Measurements from ENCODE around the gene RASSF9. TPM values are rescaled to one million over a fixed set of nuclear protein-coding genes. Genes with fewer than 3 reads are reported as not detected.
A peak's percentile ranks its signal among the peaks of the same experiment; 100 is the strongest.

RASSF9 gene
- total and polyA plus RNA-seq, 10 of the 15 experiments (the other 5 are each of a cell fraction or from before 2014, with no cell fraction given), result under 0.01 to 0.10 TPM; not detected in 8

DNA sequence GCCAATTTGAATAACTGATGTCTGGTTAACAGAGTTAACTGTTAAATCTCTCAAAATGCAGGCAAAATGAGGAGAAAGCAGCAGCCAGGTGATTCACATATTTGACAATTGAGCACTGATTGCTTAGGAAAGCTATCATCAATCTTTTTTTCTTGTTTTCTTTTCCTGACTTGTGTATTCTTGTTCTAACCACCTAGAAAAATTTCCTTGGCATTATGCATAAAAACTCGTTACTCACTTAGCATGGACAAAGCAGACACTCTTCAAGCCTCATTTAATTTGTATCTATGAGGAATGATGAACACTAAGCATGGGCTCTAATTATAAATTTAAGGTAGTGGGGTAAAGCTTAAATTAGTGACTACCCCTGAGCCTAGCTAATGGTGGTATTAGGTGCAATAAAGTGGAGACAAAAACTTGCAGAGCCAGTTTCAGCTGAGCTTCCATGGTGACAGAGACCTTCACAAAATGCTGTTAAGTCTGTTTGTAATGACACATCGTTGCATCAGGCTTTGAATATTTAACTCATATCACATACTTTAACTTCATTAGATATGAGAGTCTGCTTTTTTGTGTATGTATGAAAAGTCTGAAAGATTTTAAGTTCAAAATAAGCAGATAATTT lies 52.0 kb downstream of the RASSF9 start (continued):
- TF ChIP-seq, protein P1, sequence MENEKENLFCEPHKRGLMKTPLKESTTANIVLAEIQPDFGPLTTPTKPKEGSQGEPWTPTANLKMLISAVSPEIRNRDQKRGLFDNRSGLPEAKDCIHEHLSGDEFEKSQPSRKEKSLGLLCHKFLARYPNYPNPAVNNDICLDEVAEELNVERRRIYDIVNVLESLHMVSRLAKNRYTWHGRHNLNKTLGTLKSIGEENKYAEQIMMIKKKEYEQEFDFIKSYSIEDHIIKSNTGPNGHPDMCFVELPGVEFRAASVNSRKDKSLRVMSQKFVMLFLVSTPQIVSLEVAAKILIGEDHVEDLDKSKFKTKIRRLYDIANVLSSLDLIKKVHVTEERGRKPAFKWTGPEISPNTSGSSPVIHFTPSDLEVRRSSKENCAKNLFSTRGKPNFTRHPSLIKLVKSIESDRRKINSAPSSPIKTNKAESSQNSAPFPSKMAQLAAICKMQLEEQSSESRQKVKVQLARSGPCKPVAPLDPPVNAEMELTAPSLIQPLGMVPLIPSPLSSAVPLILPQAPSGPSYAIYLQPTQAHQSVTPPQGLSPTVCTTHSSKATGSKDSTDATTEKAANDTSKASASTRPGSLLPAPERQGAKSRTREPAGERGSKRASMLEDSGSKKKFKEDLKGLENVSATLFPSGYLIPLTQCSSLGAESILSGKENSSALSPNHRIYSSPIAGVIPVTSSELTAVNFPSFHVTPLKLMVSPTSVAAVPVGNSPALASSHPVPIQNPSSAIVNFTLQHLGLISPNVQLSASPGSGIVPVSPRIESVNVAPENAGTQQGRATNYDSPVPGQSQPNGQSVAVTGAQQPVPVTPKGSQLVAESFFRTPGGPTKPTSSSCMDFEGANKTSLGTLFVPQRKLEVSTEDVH (IDR thresholded peaks at IDR 0.05; ENCODE audit: low read depth, partially characterized antibody), result no peak

- WGBS (ENCODE audit: insufficient coverage, insufficient replicate concordance, low lambda C conversion rate, missing lambda C conversion rate), result 0% methylated on average over 1 of the region's 1 CpG
- Histone ChIP-seq H3K27ac (ENCODE audit: control insufficient read depth, insufficient read depth) (no peak overlapping the region), H3K36me3 (ENCODE audit: control insufficient read depth in 2 of 2, insufficient read depth in 2 of 2, low read length in 1 of 2) (no peaks in the 10 kb centered on the region), H2AFZ (ENCODE audit: control insufficient read depth, low read depth, low read length) (no peak overlapping the region), H3K9me3 (replicated peaks; ENCODE audit: control insufficient read depth, insufficient read depth, low read length) (no peaks in the 10 kb centered on the region), H3K9ac (ENCODE audit: control insufficient read depth, insufficient read depth, low read length) (no peak overlapping the region), H3K27me3 (replicated peaks in 1 of 2; ENCODE audit: control insufficient read depth in 2 of 2, insufficient read depth in 2 of 2, low read length in 1 of 2) (no peaks in the 10 kb centered on the region), H3K4me2 (ENCODE audit: control insufficient read depth, insufficient read depth) (no peak overlapping the region), H3K79me2 (ENCODE audit: control insufficient read depth, insufficient read depth, low read length) (no peaks in the 10 kb centered on the region), H3K4me3 (no peak overlapping the region), H3K4me1 (ENCODE audit: control insufficient read depth, insufficient read depth, low read length) (no peaks in the 10 kb centered on the region), H4K20me1 (ENCODE audit: control insufficient read depth, insufficient read depth) (no peaks in the 10 kb centered on the region)
- TF ChIP-seq EGR1 (IDR thresholded peaks at IDR 0.05; ENCODE audit: borderline replicate concordance in 1 of 2, low read depth in 2 of 2, low read length in 2 of 2) (no peak), PKNOX1 (IDR thresholded peaks at IDR 0.05) (no peak), BMI1 (IDR thresholded peaks at IDR 0.05; ENCODE audit: borderline replicate concordance) (no peak), ZNF24 (IDR thresholded peaks at IDR 0.05) (0 out of 2 replicates have a peak, but pooled peaks have one; percentile 15)
- TF ChIP-seq, protein P2, sequence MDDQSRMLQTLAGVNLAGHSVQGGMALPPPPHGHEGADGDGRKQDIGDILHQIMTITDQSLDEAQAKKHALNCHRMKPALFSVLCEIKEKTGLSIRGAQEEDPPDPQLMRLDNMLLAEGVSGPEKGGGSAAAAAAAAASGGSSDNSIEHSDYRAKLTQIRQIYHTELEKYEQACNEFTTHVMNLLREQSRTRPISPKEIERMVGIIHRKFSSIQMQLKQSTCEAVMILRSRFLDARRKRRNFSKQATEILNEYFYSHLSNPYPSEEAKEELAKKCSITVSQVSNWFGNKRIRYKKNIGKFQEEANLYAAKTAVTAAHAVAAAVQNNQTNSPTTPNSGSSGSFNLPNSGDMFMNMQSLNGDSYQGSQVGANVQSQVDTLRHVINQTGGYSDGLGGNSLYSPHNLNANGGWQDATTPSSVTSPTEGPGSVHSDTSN (IDR thresholded peaks at IDR 0.05; ENCODE audit: insufficient replicate concordance, low read depth, low read length), result no peak
- intact Hi-C loops (cut with micrococcal nuclease; ENCODE audit: unreplicated experiment) (no loop called here), in situ Hi-C loops (cut with MboI) (no loop called here)
- FAIRE-seq (no peak), ATAC-seq (no peak), DNase-seq (ENCODE audit: low read depth, low spot score) (no peak)
- ChIA-PET SMC1A (ENCODE audit: uncharacterized antibody, unreplicated experiment) (no interaction called here), POLR2A (no interaction called here), CTCF (no interaction called here), RAD21 (ENCODE audit: unreplicated experiment) (no interaction called here)
- BruUV-seq (replicated peaks), result no TSS peak
Observed at GRCh38 chr12:85782711-85783110, 53.5 kb downstream of the RASSF9 start.
